ENCODE results near the gene FBXO38.

GRCh38 chr5:148401604-148402003 is 17.8 kb downstream of the FBXO38 start:
- no peak for TF ChIP-seq CTBP1 (IDR thresholded peaks at IDR 0.05; ENCODE audit: borderline replicate concordance)
- TF ChIP-seq ZFX (CRISPR knock-in tag; IDR thresholded peaks at IDR 0.05), result no peak
- TF ChIP-seq CTCF (IDR thresholded peaks at IDR 0.05 in 2 of 3, conservative IDR thresholded peaks at IDR 0.05 in 1 of 3; ENCODE audit: insufficient read depth in 2 of 3, low read depth in 1 of 3, low read length in 3 of 3), result no peak
- no peak for TF ChIP-seq POLR3G (IDR thresholded peaks at IDR 0.05; ENCODE audit: extremely low read depth, insufficient read length, insufficient replicate concordance)
- no peak for TF ChIP-seq MAFK (IDR thresholded peaks at IDR 0.05; ENCODE audit: low read length)
- no peak for TF ChIP-seq RFX5 (IDR thresholded peaks at IDR 0.05; ENCODE audit: low read depth, low read length)
- no peak for TF ChIP-seq ATF3 (IDR thresholded peaks at IDR 0.05)
- no peak for TF ChIP-seq ATF3 (CRISPR knock-in tag; conservative IDR thresholded peaks at IDR 0.05)
- no peak for TF ChIP-seq ZBTB8A (IDR thresholded peaks at IDR 0.05; ENCODE audit: partially characterized antibody)
- no peak for TF ChIP-seq POLR2AphosphoS5 (IDR thresholded peaks at IDR 0.05; ENCODE audit: control insufficient read depth, insufficient read depth, low read depth, low read length)
- TF ChIP-seq CHD2 (IDR thresholded peaks at IDR 0.05; ENCODE audit: low read depth, low read length), result no peak

All from K562 (cell line).